HG03025 (cell line): ENCODE data around the gene PIP5KL1.

Experiments
- ATAC-seq: cut with Tn5 transposase; IDR thresholded peaks from one replicate; pipeline ENCODE4 v1.9.1; 2021; ENCODE audit warnings: mild to moderate bottlenecking, moderate library complexity; ENCODE audit not compliant: unreplicated experiment, low FRiP score

Gene PIP5KL1

GRCh38 chr9:127876026-127876763 lies 54.4 kb downstream of the PIP5KL1 start:
- no peak for ATAC-seq

GRCh38 chr9:127875306-127875966 lies 55.1 kb downstream of the PIP5KL1 start:
- ATAC-seq, result no peak

GRCh38 chr9:127874301-127875221 lies 56.0 kb downstream of the PIP5KL1 start:
- no peak for ATAC-seq

GRCh38 chr9:127873886-127874285 lies 56.7 kb downstream of the PIP5KL1 start:
- no peak for ATAC-seq

- no peak for ATAC-seq
Observed at GRCh38 chr9:127873223-127873691, 57.3 kb downstream of the PIP5KL1 start.

GRCh38 chr9:127872369-127873222 lies 58.0 kb downstream of the PIP5KL1 start:
- no peak for ATAC-seq

GRCh38 chr9:127871531-127871930 lies 59.0 kb downstream of the PIP5KL1 start:
- ATAC-seq, result no peak

GRCh38 chr9:127870887-127871286 lies 59.7 kb downstream of the PIP5KL1 start:
- ATAC-seq, result no peak
